HepG2 (cell line): Measurements from ENCODE around the gene INO80B. TPM values are rescaled to one million over a fixed set of nuclear protein-coding genes. Genes with fewer than 3 reads are reported as not detected.

Source experiments
- CCAR2 ChIP-seq: fragments of 200-400 bp; formaldehyde crosslinking; optimal IDR thresholded peaks from 2 replicates; pipeline ENCODE3; 2018; ENCODE audit warnings: low read depth, mild to moderate bottlenecking, low read length, moderate library complexity
- FOXJ3 ChIP-seq: sonication (generic); formaldehyde crosslinking; IDR thresholded peaks from 2 replicates; pipeline ENCODE4 v1.4.0; 2020; ENCODE audit warnings: missing genetic modification reagents, mild to moderate bottlenecking, borderline replicate concordance
- KLF15 ChIP-seq: sonication (generic); formaldehyde crosslinking; IDR thresholded peaks from 2 replicates; pipeline ENCODE4 v1.8.1; 2023; ENCODE audit warnings: borderline replicate concordance, mild to moderate bottlenecking, inconsistent platforms, missing genetic modification reagents, mixed read lengths
- NFE2 ChIP-seq: sonication (generic); formaldehyde crosslinking; IDR thresholded peaks from 2 replicates; pipeline ENCODE4 v1.4.0; 2020; ENCODE audit warnings: missing genetic modification reagents
- NFE2L1 ChIP-seq: sonication (generic); formaldehyde crosslinking; IDR thresholded peaks from 2 replicates; pipeline ENCODE4 v1.4.0; 2020; ENCODE audit warnings: missing genetic modification reagents, mild to moderate bottlenecking, borderline replicate concordance
- NONO ChIP-seq, 2 experiments: fragments of 450-650 bp in 1 of 2; sonication (generic) in 1 of 2; formaldehyde crosslinking in 1 of 2; IDR thresholded peaks in 1 of 2; conservative IDR thresholded peaks in 1 of 2; 2 replicates each; pipeline versions ENCODE4 v1.6.1 to v1.8.0; 2017 to 2022; ENCODE audit warnings: mild to moderate bottlenecking in 1 of 2, missing genetic modification reagents in 1 of 2, moderate library complexity in 1 of 2
- PHF8 ChIP-seq: sonication (generic); formaldehyde crosslinking; IDR thresholded peaks from 2 replicates; pipeline ENCODE4 v1.5.0; 2020; ENCODE audit warnings: missing genetic modification reagents
- RNF2 ChIP-seq: fragments of 450-650 bp; conservative IDR thresholded peaks from 2 replicates; pipeline ENCODE4 v1.6.1; 2016; ENCODE audit warnings: low read depth
- SMAD1 ChIP-seq: sonication (generic); formaldehyde crosslinking; IDR thresholded peaks from 2 replicates; pipeline ENCODE4 v1.4.0; 2020; ENCODE audit warnings: missing genetic modification reagents, low read depth, mild to moderate bottlenecking, borderline replicate concordance
- TRIM24 ChIP-seq: sonication (generic); formaldehyde crosslinking; IDR thresholded peaks from 2 replicates; pipeline ENCODE4 v1.8.0; 2022; ENCODE audit warnings: mild to moderate bottlenecking, missing genetic modification reagents
- ZNF274 ChIP-seq: sonication (generic); formaldehyde crosslinking; IDR thresholded peaks from 2 replicates; pipeline ENCODE4 v1.5.1; 2020; ENCODE audit warnings: mild to moderate bottlenecking, missing genetic modification reagents
- ZNF280B ChIP-seq: sonication (generic); formaldehyde crosslinking; IDR thresholded peaks from 2 replicates; pipeline ENCODE4 v1.5.0; 2020; ENCODE audit warnings: missing genetic modification reagents, mild to moderate bottlenecking, borderline replicate concordance
- ZNF282 ChIP-seq: fragments of 450-650 bp; IDR thresholded peaks from 2 replicates; pipeline ENCODE4 v1.6.1; 2018; ENCODE audit not compliant: partially characterized antibody
- ZNF501 ChIP-seq: sonication (generic); formaldehyde crosslinking; IDR thresholded peaks from 2 replicates; pipeline ENCODE4 v1.5.1; 2020; ENCODE audit warnings: mild to moderate bottlenecking, moderate library complexity, missing genetic modification reagents
- ZNF512 ChIP-seq: sonication (generic); formaldehyde crosslinking; IDR thresholded peaks from 2 replicates; pipeline ENCODE4 v1.4.0; 2020; ENCODE audit warnings: mild to moderate bottlenecking, missing genetic modification reagents
- ZNF546 ChIP-seq: sonication (generic); formaldehyde crosslinking; conservative IDR thresholded peaks from 2 replicates; pipeline ENCODE4 v1.8.1; 2023; ENCODE audit warnings: mild to moderate bottlenecking, missing genetic modification reagents
- ZNF772 ChIP-seq: sonication (generic); formaldehyde crosslinking; IDR thresholded peaks from 2 replicates; pipeline ENCODE4 v1.5.0; 2020; ENCODE audit warnings: mild to moderate bottlenecking, missing genetic modification reagents
- ZSCAN31 ChIP-seq: sonication (generic); formaldehyde crosslinking; IDR thresholded peaks from 2 replicates; pipeline ENCODE4 v1.5.0; 2020; ENCODE audit warnings: low read depth, mild to moderate bottlenecking, missing genetic modification reagents
- polyA plus RNA-seq, 8 experiments: library from polyadenylated mRNA; depleted of rRNA in 3 of 8; stranded (reverse) in 7 of 8; unstranded in 1 of 8; fragments of >200 nt; fragmentation: Illumina TruSeq in 4 of 8; extraction: Trizol in 4 of 8; gene quantifications; 2 replicates each; pipeline versions ENCODE4 v1.2.1 to v1.2.3, GENCODE V29; 2011 to 2016; ENCODE audit warnings: low read depth in 4 of 8, missing spikeins in 1 of 8, mixed read lengths in 1 of 8; ENCODE audit not compliant: insufficient read depth in 1 of 8
- total RNA-seq, 5 experiments: library from RNA; depleted of rRNA; stranded (reverse); fragments of >200 nt; fragmentation: Illumina TruSeq; extraction: Trizol; gene quantifications; 2 replicates each; pipeline ENCODE4 v1.2.3, GENCODE V29; 2016; ENCODE audit warnings: low read depth in 1 of 5
- TF ChIP-seq, protein P1 (sequence below): sonication (generic); formaldehyde crosslinking; IDR thresholded peaks from 2 replicates; pipeline ENCODE4 v1.4.0; 2020; ENCODE audit warnings: mild to moderate bottlenecking, missing genetic modification reagents

Gene INO80B
- total and polyA plus RNA-seq, 2 of the 13 experiments (the other 11 are each of a cell fraction or from before 2014, with no cell fraction given) = 6.2 to 14.5 TPM

DNA sequence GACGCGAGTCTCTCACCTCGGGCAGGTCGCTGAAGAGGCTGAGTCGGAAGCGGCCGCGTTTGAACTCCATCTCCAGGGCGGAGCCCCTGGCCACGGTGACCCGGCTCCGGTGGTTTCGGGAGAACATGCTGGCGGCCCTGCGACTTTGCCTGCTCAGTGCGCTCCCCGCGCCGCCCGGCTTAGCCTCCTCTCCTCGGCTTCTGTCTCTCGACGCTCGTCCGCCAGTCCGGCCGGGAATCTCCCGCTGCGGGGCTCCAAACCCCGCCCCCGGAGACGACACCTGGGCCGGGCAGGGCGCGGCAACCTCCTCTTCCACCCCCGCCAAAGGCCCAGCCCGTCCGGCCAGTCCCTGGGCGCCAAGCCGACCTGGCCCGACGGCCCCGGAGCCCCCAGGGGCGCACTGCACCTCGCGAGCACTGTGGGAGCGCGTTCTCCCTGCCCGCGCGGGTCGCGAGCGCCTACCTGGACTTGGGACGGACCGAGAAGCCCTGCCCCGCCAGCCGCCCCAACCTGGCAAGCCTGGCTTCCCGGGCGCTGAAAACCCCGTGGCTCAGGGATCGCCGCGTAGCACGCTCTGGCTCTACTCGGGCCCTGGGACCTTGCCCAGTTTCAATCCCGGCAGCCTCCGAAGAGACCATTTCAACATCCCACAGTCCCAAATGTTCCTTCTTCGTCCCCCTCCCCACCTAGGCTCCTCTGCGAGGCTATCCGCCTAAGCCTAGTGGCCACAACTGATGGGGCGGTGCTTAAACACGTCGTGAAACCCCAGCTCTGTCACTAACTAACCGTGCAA, 13.0 kb upstream of the INO80B start, which contains the start of gene RTKN (continued):
- TF ChIP-seq ZNF282 (no peak), SMAD1 (peak; percentile 92; the same call in 1 of the 2 replicates), NFE2 (CRISPR knock-in tag) (no peak), FOXJ3 (CRISPR knock-in tag) (0 out of 2 replicates have a peak, but pooled peaks have one; percentile 52), NFE2L1 (CRISPR knock-in tag) (no peak), ZSCAN31 (CRISPR knock-in tag) (peak; percentile 71; the same call in 1 of the 2 replicates), ZNF501 (peak; percentile 65), ZNF512 (CRISPR knock-in tag) (no peak), KLF15 (CRISPR knock-in tag) (no peak; the same call in 1 of the 2 replicates), NONO (IDR thresholded peaks at IDR 0.05) (no peak), NONO (CRISPR knock-in tag; conservative IDR thresholded peaks at IDR 0.05) (peak; percentile 92), ZNF274 (CRISPR knock-in tag) (peak; percentile 80), CCAR2 (no peak), RNF2 (peak; percentile 23; the same call in 1 of the 2 replicates), ZNF772 (CRISPR knock-in tag) (peak; percentile 91), ZNF546 (no peak), TRIM24 (CRISPR knock-in tag) (no peak), PHF8 (CRISPR knock-in tag) (peak; percentile 82), ZNF280B (CRISPR knock-in tag) (no peak; the same call in none of the 2 replicates)
- TF ChIP-seq, protein P1, sequence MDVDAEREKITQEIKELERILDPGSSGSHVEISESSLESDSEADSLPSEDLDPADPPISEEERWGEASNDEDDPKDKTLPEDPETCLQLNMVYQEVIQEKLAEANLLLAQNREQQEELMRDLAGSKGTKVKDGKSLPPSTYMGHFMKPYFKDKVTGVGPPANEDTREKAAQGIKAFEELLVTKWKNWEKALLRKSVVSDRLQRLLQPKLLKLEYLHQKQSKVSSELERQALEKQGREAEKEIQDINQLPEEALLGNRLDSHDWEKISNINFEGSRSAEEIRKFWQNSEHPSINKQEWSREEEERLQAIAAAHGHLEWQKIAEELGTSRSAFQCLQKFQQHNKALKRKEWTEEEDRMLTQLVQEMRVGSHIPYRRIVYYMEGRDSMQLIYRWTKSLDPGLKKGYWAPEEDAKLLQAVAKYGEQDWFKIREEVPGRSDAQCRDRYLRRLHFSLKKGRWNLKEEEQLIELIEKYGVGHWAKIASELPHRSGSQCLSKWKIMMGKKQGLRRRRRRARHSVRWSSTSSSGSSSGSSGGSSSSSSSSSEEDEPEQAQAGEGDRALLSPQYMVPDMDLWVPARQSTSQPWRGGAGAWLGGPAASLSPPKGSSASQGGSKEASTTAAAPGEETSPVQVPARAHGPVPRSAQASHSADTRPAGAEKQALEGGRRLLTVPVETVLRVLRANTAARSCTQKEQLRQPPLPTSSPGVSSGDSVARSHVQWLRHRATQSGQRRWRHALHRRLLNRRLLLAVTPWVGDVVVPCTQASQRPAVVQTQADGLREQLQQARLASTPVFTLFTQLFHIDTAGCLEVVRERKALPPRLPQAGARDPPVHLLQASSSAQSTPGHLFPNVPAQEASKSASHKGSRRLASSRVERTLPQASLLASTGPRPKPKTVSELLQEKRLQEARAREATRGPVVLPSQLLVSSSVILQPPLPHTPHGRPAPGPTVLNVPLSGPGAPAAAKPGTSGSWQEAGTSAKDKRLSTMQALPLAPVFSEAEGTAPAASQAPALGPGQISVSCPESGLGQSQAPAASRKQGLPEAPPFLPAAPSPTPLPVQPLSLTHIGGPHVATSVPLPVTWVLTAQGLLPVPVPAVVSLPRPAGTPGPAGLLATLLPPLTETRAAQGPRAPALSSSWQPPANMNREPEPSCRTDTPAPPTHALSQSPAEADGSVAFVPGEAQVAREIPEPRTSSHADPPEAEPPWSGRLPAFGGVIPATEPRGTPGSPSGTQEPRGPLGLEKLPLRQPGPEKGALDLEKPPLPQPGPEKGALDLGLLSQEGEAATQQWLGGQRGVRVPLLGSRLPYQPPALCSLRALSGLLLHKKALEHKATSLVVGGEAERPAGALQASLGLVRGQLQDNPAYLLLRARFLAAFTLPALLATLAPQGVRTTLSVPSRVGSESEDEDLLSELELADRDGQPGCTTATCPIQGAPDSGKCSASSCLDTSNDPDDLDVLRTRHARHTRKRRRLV = no peak
